Activated CD8-positive, alpha-beta T cell treated with anti-CD3 and anti-CD28 coated beads, Interleukin-2, amount 10 ng/mL, durations not matched to agents 7 days and 5 days (primary cell): Measurements from ENCODE around the gene SH3PXD2A. TPM values are rescaled to one million over a fixed set of nuclear protein-coding genes. Genes with fewer than 3 reads are reported as not detected.

Experiments
- ATAC-seq: fragments of 150-1000 bp; cut with Tn5 transposase; one replicate; pipeline ENCODE4 v1.10.0; 2021; ENCODE audit warnings: moderate library complexity
- CTCF ChIA-PET: fragments of 350-600 bp; sonication (Branson Sonifier 250); formaldehyde crosslinking; loops from one replicate; lab custom pipeline; 2021; ENCODE audit warnings: antibody characterized with exemption; lab: Charles Lee
- POLR2A ChIA-PET: fragments of 350-600 bp; sonication (Branson Sonifier 250); formaldehyde crosslinking; loops from one replicate; lab custom pipeline; 2021; ENCODE audit warnings: antibody characterized with exemption; lab: Charles Lee
- DNase-seq: peaks from one replicate; pipeline ENCODE4 v3.0.0-alpha.2; 2020
- H3K27ac Mint-ChIP-seq: one replicate; pipeline ENCODE4 v1.8.0; 2021; ENCODE audit warnings: mild to moderate bottlenecking, mixed read lengths
- H3K27me3 Mint-ChIP-seq: one replicate; pipeline ENCODE4 v1.8.0; 2021; ENCODE audit warnings: low read depth, mixed read lengths
- H3K36me3 Mint-ChIP-seq: one replicate; pipeline ENCODE4 v1.8.0; 2021; ENCODE audit warnings: low read depth, mixed read lengths
- H3K4me1 Mint-ChIP-seq: one replicate; pipeline ENCODE4 v1.8.0; 2021; ENCODE audit warnings: low read depth, mixed read lengths
- H3K4me3 Mint-ChIP-seq: one replicate; pipeline ENCODE4 v1.8.0; 2021; ENCODE audit warnings: mild to moderate bottlenecking, mixed read lengths
- H3K9me3 Mint-ChIP-seq: one replicate; pipeline ENCODE4 v1.8.0; 2022; ENCODE audit warnings: mixed read lengths; ENCODE audit not compliant: insufficient read depth
- total RNA-seq, 2 experiments: library from RNA; stranded (reverse); gene quantifications; one replicate each; pipeline ENCODE4 v1.2.3, GENCODE V29; 2021

The SH3PXD2A gene
- total RNA-seq, 2 experiments from 2014 or later = 8.5 to 9.4 TPM

- Mint-ChIP-seq H3K4me1 (peaks cover 27% of the 10 kb centered on the region), H3K27ac (peak overlapping the region; percentile 22)
Measured at GRCh38 chr10:103889121-103889720, 33.8 kb upstream of the SH3PXD2A start.

GRCh38 chr10:103888113-103888841 lies 32.9 kb upstream of the SH3PXD2A start:
- DNase-seq = no peak
- H3K36me3 Mint-ChIP-seq = peaks cover 44% of the 10 kb centered on the region
- CTCF ChIA-PET = interaction anchor here (0.6 to 5.2 kb wide), 59 partner anchors 10 to 463 kb away, joined by 3 to 69 read pairs (median 4); partner anchors contain the start of gene SFR1

More at GRCh38 chr10:103889121-103889720, 33.8 kb upstream of the SH3PXD2A start:
- no peak for DNase-seq
- H3K27me3 Mint-ChIP-seq = no peaks in the 10 kb centered on the region
- peaks cover 44% of the 10 kb centered on the region for H3K36me3 Mint-ChIP-seq
- CTCF ChIA-PET = interaction anchor here (0.8 to 4.0 kb wide), 15 partner anchors 12 to 321 kb away, joined by 3 to 24 read pairs (median 6); partner anchors contain the start of gene SFR1
- no peak for ATAC-seq
- no peak overlapping the region for H3K4me3 Mint-ChIP-seq
- H3K9me3 Mint-ChIP-seq = no peaks in the 10 kb centered on the region
- POLR2A ChIA-PET = interaction anchor here (0.6 to 2.0 kb wide), 4 partner anchors 22 to 232 kb away, joined by 3 to 11 read pairs (median 4); partner anchors contain the start of gene SFR1

GRCh38 chr10:103885617-103886016 lies 30.2 kb upstream of the SH3PXD2A start:
- ChIA-PET CTCF (interaction anchor here (0.7 to 5.2 kb wide), 19 partner anchors 8 to 236 kb away, joined by 3 to 69 read pairs (median 3); partner anchors contain the start of gene SFR1), POLR2A (interaction anchor here (0.5 kb wide), 1 partner anchor 81 kb away, joined by 3 read pairs; no protein-coding TSS in a partner anchor)
- Mint-ChIP-seq H3K9me3 (no peaks in the 10 kb centered on the region), H3K27ac (no peak overlapping the region), H3K36me3 (peaks cover 44% of the 10 kb centered on the region), H3K27me3 (no peaks in the 10 kb centered on the region), H3K4me1 (peaks cover 21% of the 10 kb centered on the region), H3K4me3 (no peak overlapping the region)
- ATAC-seq = no peak
- DNase-seq = no peak

More at GRCh38 chr10:103888113-103888841, 32.9 kb upstream of the SH3PXD2A start:
- Mint-ChIP-seq H3K27ac (peak overlapping the region; percentile 61), H3K27me3 (no peaks in the 10 kb centered on the region), H3K9me3 (no peaks in the 10 kb centered on the region), H3K4me1 (peaks cover 23% of the 10 kb centered on the region), H3K4me3 (no peak overlapping the region)
- peak; percentile 79 for ATAC-seq
- POLR2A ChIA-PET = interaction anchor here (2.2 kb wide), 1 partner anchor 234 kb away, joined by 15 read pairs; the partner anchor contains the start of gene SFR1

- peak; percentile 41 for ATAC-seq
- Mint-ChIP-seq H3K4me1 (peaks cover 12% of the 10 kb centered on the region), H3K9me3 (no peaks in the 10 kb centered on the region), H3K27ac (no peak overlapping the region), H3K4me3 (no peak overlapping the region), H3K27me3 (no peaks in the 10 kb centered on the region), H3K36me3 (peaks cover 47% of the 10 kb centered on the region)
- POLR2A ChIA-PET = no interaction called here
- CTCF ChIA-PET = interaction anchor here (0.6 to 5.2 kb wide), 23 partner anchors 9 to 256 kb away, joined by 3 to 69 read pairs (median 3); partner anchors contain the start of gene SFR1
- peak; percentile 29 for DNase-seq
Measured at GRCh38 chr10:103884681-103885139, 29.3 kb upstream of the SH3PXD2A start.

GRCh38 chr10:103882285-103883007 lies 27.1 kb upstream of the SH3PXD2A start:
- ATAC-seq = no peak
- H3K9me3 Mint-ChIP-seq = no peaks in the 10 kb centered on the region
- DNase-seq = no peak
- POLR2A ChIA-PET = no interaction called here
- H3K36me3 Mint-ChIP-seq = peaks cover 55% of the 10 kb centered on the region
- no peaks in the 10 kb centered on the region for H3K27me3 Mint-ChIP-seq
- CTCF ChIA-PET = no interaction called here
- H3K4me1 Mint-ChIP-seq = no peaks in the 10 kb centered on the region
- no peak overlapping the region for H3K4me3 Mint-ChIP-seq
- no peak overlapping the region for H3K27ac Mint-ChIP-seq

- ChIA-PET CTCF (interaction anchor here (1.1 kb wide), 1 partner anchor 169 kb away, joined by 6 read pairs; no protein-coding TSS in a partner anchor), POLR2A (interaction anchor here (0.7 kb wide), 1 partner anchor 68 kb away, joined by 3 read pairs; no protein-coding TSS in a partner anchor)
- Mint-ChIP-seq H3K4me1 (no peaks in the 10 kb centered on the region), H3K27me3 (no peaks in the 10 kb centered on the region), H3K27ac (no peak overlapping the region), H3K4me3 (no peak overlapping the region), H3K36me3 (peaks cover 55% of the 10 kb centered on the region), H3K9me3 (no peaks in the 10 kb centered on the region)
- ATAC-seq (no peak), DNase-seq (no peak)
Measured at GRCh38 chr10:103881416-103882284, 26.3 kb upstream of the SH3PXD2A start.

- no peak overlapping the region for H3K27ac Mint-ChIP-seq
- no peaks in the 10 kb centered on the region for H3K4me1 Mint-ChIP-seq
- DNase-seq = no peak
- no peaks in the 10 kb centered on the region for H3K27me3 Mint-ChIP-seq
- H3K36me3 Mint-ChIP-seq = peaks cover 53% of the 10 kb centered on the region
- ChIA-PET CTCF (no interaction called here), POLR2A (no interaction called here)
- no peaks in the 10 kb centered on the region for H3K9me3 Mint-ChIP-seq
- no peak for ATAC-seq
- H3K4me3 Mint-ChIP-seq = no peak overlapping the region
Measured at GRCh38 chr10:103879831-103880230, 24.5 kb upstream of the SH3PXD2A start.

- Mint-ChIP-seq H3K4me3 (no peak overlapping the region), H3K36me3 (peaks cover 53% of the 10 kb centered on the region), H3K27ac (no peak overlapping the region), H3K9me3 (no peaks in the 10 kb centered on the region), H3K27me3 (no peaks in the 10 kb centered on the region), H3K4me1 (no peaks in the 10 kb centered on the region)
- DNase-seq = no peak
- POLR2A ChIA-PET = no interaction called here
- CTCF ChIA-PET = no interaction called here
- no peak for ATAC-seq
Measured at GRCh38 chr10:103879409-103879808, 24.0 kb upstream of the SH3PXD2A start.

- ATAC-seq = no peak
- Mint-ChIP-seq H3K36me3 (peaks cover 44% of the 10 kb centered on the region), H3K4me3 (no peak overlapping the region), H3K4me1 (no peaks in the 10 kb centered on the region), H3K27ac (no peak overlapping the region), H3K9me3 (no peaks in the 10 kb centered on the region), H3K27me3 (no peaks in the 10 kb centered on the region)
- no peak for DNase-seq
- POLR2A ChIA-PET = interaction anchor here (0.5 kb wide), 1 partner anchor 30 kb away, joined by 3 read pairs; no protein-coding TSS in a partner anchor
- CTCF ChIA-PET = no interaction called here
Measured at GRCh38 chr10:103877861-103878260, 22.5 kb upstream of the SH3PXD2A start.

GRCh38 chr10:103876155-103876554 lies 20.8 kb upstream of the SH3PXD2A start:
- Mint-ChIP-seq H3K27ac (no peak overlapping the region), H3K4me3 (no peak overlapping the region), H3K9me3 (no peaks in the 10 kb centered on the region), H3K4me1 (no peaks in the 10 kb centered on the region), H3K36me3 (peaks cover 33% of the 10 kb centered on the region), H3K27me3 (no peaks in the 10 kb centered on the region)
- no peak for DNase-seq
- ChIA-PET POLR2A (interaction anchor here (0.7 kb wide), 1 partner anchor 132 kb away, joined by 4 read pairs; no protein-coding TSS in a partner anchor), CTCF (interaction anchor here (1.0 to 3.7 kb wide), 2 partner anchors 10 to 190 kb away, joined by 3 to 28 read pairs; no protein-coding TSS in a partner anchor)
- no peak for ATAC-seq
